Uterus (tissue), 2 donors: ENCODE results near the gene CD200R1.

Source experiments
- POLR2A ChIP-seq, 2 donors: fragments of 450-650 bp; IDR thresholded peaks; one replicate each; pipeline ENCODE4 v1.6.1; 2016; ENCODE audit warnings: antibody characterized with exemption in 2 of 2, mild to moderate bottlenecking in 1 of 2, moderate library complexity in 1 of 2
- TF ChIP-seq, protein P1 (sequence below), 4 experiments: fragments of 200-600 bp in 2 of 4; fragments of 450-650 bp in 2 of 4; sonication (generic) in 2 of 4; IDR thresholded peaks; one replicate each; pipeline ENCODE4 v1.5.1; 2016 to 2019; ENCODE audit warnings: antibody characterized with exemption in 4 of 4, mild to moderate bottlenecking in 2 of 4, moderate library complexity in 1 of 4

DNA sequence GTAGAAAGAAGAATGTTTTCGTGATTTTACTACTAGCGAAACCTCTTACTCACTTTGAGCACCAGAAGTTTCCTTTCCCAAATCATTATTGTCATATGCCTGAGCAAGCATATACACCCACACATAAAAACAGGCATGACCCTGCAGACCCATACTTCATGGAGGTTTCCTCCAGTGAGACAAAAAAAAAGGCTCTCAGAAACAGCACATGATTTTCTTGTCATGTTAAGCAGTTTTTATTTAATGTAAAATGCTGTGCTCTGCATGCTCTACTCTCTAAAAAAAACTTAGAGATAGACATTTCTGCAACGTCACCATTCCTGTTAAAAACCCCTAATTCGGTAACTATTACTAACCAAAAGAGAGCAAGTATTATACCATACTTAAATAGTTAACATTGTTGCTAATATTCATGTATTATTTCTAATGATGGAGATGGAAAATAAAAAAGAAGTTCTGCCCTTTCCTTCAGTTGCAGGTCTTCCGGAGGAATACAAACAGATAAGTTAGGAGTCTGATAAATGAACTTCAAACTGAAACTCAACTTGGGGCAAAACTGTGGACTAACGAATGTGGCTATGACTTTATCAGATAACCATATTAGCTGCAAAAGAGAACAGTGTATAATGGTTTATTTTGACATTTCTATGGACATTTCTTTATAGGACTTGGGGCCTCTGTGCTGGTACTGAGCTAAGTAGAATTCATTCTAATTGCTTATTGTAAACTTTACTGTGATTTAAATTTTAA is 15.9 kb downstream of the CD200R1 start:
- TF ChIP-seq, protein P1, sequence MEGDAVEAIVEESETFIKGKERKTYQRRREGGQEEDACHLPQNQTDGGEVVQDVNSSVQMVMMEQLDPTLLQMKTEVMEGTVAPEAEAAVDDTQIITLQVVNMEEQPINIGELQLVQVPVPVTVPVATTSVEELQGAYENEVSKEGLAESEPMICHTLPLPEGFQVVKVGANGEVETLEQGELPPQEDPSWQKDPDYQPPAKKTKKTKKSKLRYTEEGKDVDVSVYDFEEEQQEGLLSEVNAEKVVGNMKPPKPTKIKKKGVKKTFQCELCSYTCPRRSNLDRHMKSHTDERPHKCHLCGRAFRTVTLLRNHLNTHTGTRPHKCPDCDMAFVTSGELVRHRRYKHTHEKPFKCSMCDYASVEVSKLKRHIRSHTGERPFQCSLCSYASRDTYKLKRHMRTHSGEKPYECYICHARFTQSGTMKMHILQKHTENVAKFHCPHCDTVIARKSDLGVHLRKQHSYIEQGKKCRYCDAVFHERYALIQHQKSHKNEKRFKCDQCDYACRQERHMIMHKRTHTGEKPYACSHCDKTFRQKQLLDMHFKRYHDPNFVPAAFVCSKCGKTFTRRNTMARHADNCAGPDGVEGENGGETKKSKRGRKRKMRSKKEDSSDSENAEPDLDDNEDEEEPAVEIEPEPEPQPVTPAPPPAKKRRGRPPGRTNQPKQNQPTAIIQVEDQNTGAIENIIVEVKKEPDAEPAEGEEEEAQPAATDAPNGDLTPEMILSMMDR (IDR thresholded peaks at IDR 0.05) = no peak
- no peak for TF ChIP-seq POLR2A (IDR thresholded peaks at IDR 0.05)
